Esophagus muscularis mucosa (tissue), 4 donors: ENCODE measurements around the gene FLNA.
"Not testable (repeated sequence)": the region's sequence is repeated elsewhere in the genome, so short reads cannot be mapped to it uniquely, and the experiment has no call there.

Experiments
- CTCF ChIP-seq, 3 experiments: fragments of 200-600 bp in 2 of 3; fragments of 450-650 bp in 1 of 3; sonication (generic) in 2 of 3; IDR thresholded peaks; one replicate each; pipeline ENCODE4 v1.5.1; 2017 to 2019; ENCODE audit warnings: antibody characterized with exemption in 3 of 3, mild to moderate bottlenecking in 2 of 3, moderate library complexity in 1 of 3
- EP300 ChIP-seq: sonication (generic); formaldehyde crosslinking; IDR thresholded peaks from one replicate; pipeline ENCODE4 v1.6.1; 2017; ENCODE audit warnings: antibody characterized with exemption
- POLR2A ChIP-seq: fragments of 450-650 bp; IDR thresholded peaks from one replicate; pipeline ENCODE4 v1.6.1; 2017; ENCODE audit warnings: antibody characterized with exemption, moderate library complexity, mild to moderate bottlenecking, low read depth
- POLR2AphosphoS5 ChIP-seq, 2 donors: sonication (generic); formaldehyde crosslinking; IDR thresholded peaks; one replicate each; pipeline ENCODE4 v1.6.1; 2017; ENCODE audit warnings: antibody characterized with exemption in 2 of 2

DNA sequence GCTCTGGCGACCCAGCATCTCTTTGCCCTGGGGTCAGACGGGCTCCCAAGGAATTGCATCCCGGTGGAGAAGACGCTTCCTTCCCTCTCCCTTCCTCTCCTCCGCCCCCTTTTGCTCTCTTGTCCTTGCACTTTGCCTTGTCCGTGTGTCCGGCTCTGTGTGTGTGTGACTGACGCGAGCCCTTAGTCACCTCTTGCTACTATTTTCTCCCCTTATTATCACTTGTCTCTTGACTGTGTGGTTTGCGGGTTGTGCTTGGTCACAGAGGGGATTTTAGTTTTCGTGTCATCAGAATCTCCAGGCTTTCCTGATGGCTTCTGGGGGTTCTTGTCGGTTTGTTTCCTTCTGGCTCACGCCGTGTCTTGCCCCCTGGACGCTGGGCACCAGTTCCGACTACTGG, 31.4 kb downstream of the FLNA start:
- not testable (repeated sequence) for TF ChIP-seq POLR2AphosphoS5 (IDR thresholded peaks at IDR 0.05); POLR2A; CTCF (IDR thresholded peaks at IDR 0.05); EP300
